H9 (cell line): ENCODE data around the gene KRTAP12-3. TPM values are rescaled to one million over a fixed set of nuclear protein-coding genes. Genes with fewer than 3 reads are reported as not detected.
A peak's percentile ranks its signal among the peaks of the same experiment; 100 is the strongest.

Experiments used
- DNase-seq: peaks from one replicate; pipeline ENCODE4 v3.0.0-alpha.2; 2017
- H2AFZ ChIP-seq: one replicate; pipeline ENCODE4 v1.6.1; 2013; ENCODE audit warnings: mild to moderate bottlenecking, low read length, control low read depth, moderate library complexity
- H2AK5ac ChIP-seq: 2 replicates; pipeline ENCODE4 v1.6.1; 2013; ENCODE audit warnings: low read length, control low read depth, mixed read lengths; ENCODE audit not compliant: insufficient read length
- H2BK120ac ChIP-seq: one replicate; pipeline ENCODE4 v1.6.1; 2013; ENCODE audit warnings: low read depth, mild to moderate bottlenecking, low read length, control low read depth, inconsistent platforms; ENCODE audit not compliant: poor library complexity, severe bottlenecking
- H2BK12ac ChIP-seq: 2 replicates; pipeline ENCODE4 v1.6.1; 2013; ENCODE audit warnings: low read length, control low read depth, mixed read lengths, low read depth; ENCODE audit not compliant: insufficient read length
- H2BK15ac ChIP-seq: 2 replicates; pipeline ENCODE4 v1.6.1; 2013; ENCODE audit warnings: low read depth, low read length, control low read depth
- H2BK20ac ChIP-seq: one replicate; pipeline ENCODE4 v1.6.1; 2013; ENCODE audit warnings: low read depth, mild to moderate bottlenecking, low read length, control low read depth, inconsistent platforms; ENCODE audit not compliant: poor library complexity, severe bottlenecking
- H2BK5ac ChIP-seq: 2 replicates; pipeline ENCODE4 v1.6.1; 2013; ENCODE audit warnings: low read length, control low read depth, mixed read lengths; ENCODE audit not compliant: insufficient read length
- H3K14ac ChIP-seq: 2 replicates; pipeline ENCODE4 v1.6.1; 2013; ENCODE audit warnings: low read length, control low read depth; ENCODE audit not compliant: insufficient read depth
- H3K18ac ChIP-seq: 2 replicates; pipeline ENCODE4 v1.6.1; 2013; ENCODE audit warnings: low read depth, mild to moderate bottlenecking, mixed read lengths, low read length, control low read depth; ENCODE audit not compliant: insufficient read length
- H3K23ac ChIP-seq: 2 replicates; pipeline ENCODE4 v1.6.1; 2013; ENCODE audit warnings: low read length, control low read depth, mixed read lengths, low read depth; ENCODE audit not compliant: insufficient read length
- H3K23me2 ChIP-seq: 2 replicates; pipeline ENCODE4 v1.6.1; 2013; ENCODE audit warnings: low read depth, mild to moderate bottlenecking, mixed read lengths, low read length, control low read depth; ENCODE audit not compliant: insufficient read length, poor library complexity, severe bottlenecking
- H3K27ac ChIP-seq: 2 replicates; pipeline ENCODE4 v1.5.1; 2013; ENCODE audit warnings: low read length, control low read depth, mixed read lengths, low read depth; ENCODE audit not compliant: insufficient read length
- H3K27me3 ChIP-seq: 2 replicates; pipeline ENCODE4 v1.6.1; 2013; ENCODE audit warnings: low read length, control low read depth, inconsistent platforms; ENCODE audit not compliant: insufficient read depth
- H3K4ac ChIP-seq: 2 replicates; pipeline ENCODE4 v1.6.1; 2013; ENCODE audit warnings: low read depth, mild to moderate bottlenecking, control low read depth, inconsistent platforms, low read length, moderate library complexity
- H3K4me1 ChIP-seq: 2 replicates; pipeline ENCODE4 v1.6.1; 2013; ENCODE audit warnings: low read length, control low read depth, inconsistent platforms; ENCODE audit not compliant: insufficient read depth
- H3K4me2 ChIP-seq: 2 replicates; pipeline ENCODE4 v1.6.1; 2013; ENCODE audit warnings: low read length, control low read depth, mixed read lengths; ENCODE audit not compliant: insufficient read length, insufficient read depth
- H3K56ac ChIP-seq: 2 replicates; pipeline ENCODE4 v1.6.1; 2013; ENCODE audit warnings: low read depth, mild to moderate bottlenecking, mixed read lengths, low read length, control low read depth; ENCODE audit not compliant: insufficient read length
- H3K79me1 ChIP-seq: 2 replicates; pipeline ENCODE4 v1.6.1; 2013; ENCODE audit warnings: low read depth, mild to moderate bottlenecking, moderate library complexity, low read length, control low read depth, inconsistent platforms; ENCODE audit not compliant: insufficient read depth, poor library complexity, severe bottlenecking
- H3K79me2 ChIP-seq: 2 replicates; pipeline ENCODE4 v1.6.1; 2013; ENCODE audit warnings: low read length, control low read depth, inconsistent platforms; ENCODE audit not compliant: insufficient read depth
- H3K9ac ChIP-seq: 2 replicates; pipeline ENCODE4 v1.6.1; 2013; ENCODE audit warnings: low read length, control low read depth, mixed read lengths; ENCODE audit not compliant: insufficient read length; ENCODE audit errors: extremely low read depth
- H3K9me3 ChIP-seq: one replicate; pipeline ENCODE4 v1.6.1; 2013; ENCODE audit warnings: low read depth, low read length, inconsistent platforms; ENCODE audit not compliant: control insufficient read depth
- H3T11ph ChIP-seq: one replicate; pipeline ENCODE4 v1.6.1; 2013; ENCODE audit warnings: mild to moderate bottlenecking, low read length, control low read depth, inconsistent platforms
- H4K20me1 ChIP-seq: one replicate; pipeline ENCODE4 v1.6.1; 2013; ENCODE audit not compliant: control insufficient read depth, insufficient read length, insufficient read depth
- H4K5ac ChIP-seq: 2 replicates; pipeline ENCODE4 v1.6.1; 2013; ENCODE audit warnings: low read depth, mild to moderate bottlenecking, mixed read lengths, low read length, control low read depth; ENCODE audit not compliant: insufficient read length
- H4K8ac ChIP-seq: replicated peaks from 2 replicates; pipeline ENCODE4 v1.6.1; 2013; ENCODE audit warnings: low read length, control low read depth, mixed read lengths, low read depth; ENCODE audit not compliant: insufficient read length
- H4K91ac ChIP-seq: 2 replicates; pipeline ENCODE4 v1.6.1; 2013; ENCODE audit warnings: low read depth, mild to moderate bottlenecking, moderate library complexity, mixed read lengths, low read length, control low read depth; ENCODE audit not compliant: insufficient read length
- H3K27ac Mint-ChIP-seq, 3 experiments: 2 replicates in 2 of 3; 3 replicates in 1 of 3; pipeline ENCODE4 v1.8.0; 2020 to 2021; ENCODE audit warnings: mixed read lengths in 3 of 3, mild to moderate bottlenecking in 1 of 3, moderate library complexity in 1 of 3
- H3K27me3 Mint-ChIP-seq: 2 replicates; pipeline ENCODE4 v1.8.0; 2021; ENCODE audit warnings: low read depth, mild to moderate bottlenecking, moderate library complexity, mixed read lengths
- H3K36me3 Mint-ChIP-seq, 3 experiments: 2 replicates in 2 of 3; 3 replicates in 1 of 3; pipeline ENCODE4 v1.8.0; 2020 to 2021; ENCODE audit warnings: low read depth in 3 of 3, mixed read lengths in 3 of 3; ENCODE audit not compliant: insufficient read depth in 1 of 3
- H3K4me1 Mint-ChIP-seq, 2 experiments: 2 replicates each; pipeline ENCODE4 v1.8.0; 2020; ENCODE audit warnings: mixed read lengths in 2 of 2
- H3K4me3 Mint-ChIP-seq, 2 experiments: 2 replicates in 1 of 2; 3 replicates in 1 of 2; pipeline ENCODE4 v1.8.0; 2020 to 2021; ENCODE audit warnings: mild to moderate bottlenecking in 2 of 2, mixed read lengths in 2 of 2, moderate library complexity in 1 of 2
- H3K9me3 Mint-ChIP-seq, 2 experiments: 2 replicates in 1 of 2; 3 replicates in 1 of 2; pipeline ENCODE4 v1.8.0; 2020; ENCODE audit warnings: mild to moderate bottlenecking in 2 of 2, mixed read lengths in 2 of 2, moderate library complexity in 1 of 2
- WGBS: extraction: QIAGEN DNeasy Blood & Tissue Kit; methylation state at CpG from one replicate; pipeline ENCODE4 v1.1.7; 2013; ENCODE audit warnings: missing lambda C conversion rate, low lambda C conversion rate, mixed read lengths; ENCODE audit not compliant: insufficient read length; ENCODE audit errors: extremely low coverage; 5-methylcytosine and 5-hydroxymethylcytosine counted together
- total RNA-seq: library from RNA; stranded (reverse); gene quantifications from 2 replicates; pipeline ENCODE4 v1.2.1, GENCODE V29; 2021
- TF ChIP-seq, protein P1 (sequence below): fragments of 200-600 bp; sonication (generic); conservative IDR thresholded peaks from 3 replicates; pipeline ENCODE4 v1.8.0; 2021; ENCODE audit warnings: antibody characterized with exemption, mild to moderate bottlenecking

The KRTAP12-3 gene
- total RNA-seq, 1 experiment from 2014 or later, result not detected

DNA sequence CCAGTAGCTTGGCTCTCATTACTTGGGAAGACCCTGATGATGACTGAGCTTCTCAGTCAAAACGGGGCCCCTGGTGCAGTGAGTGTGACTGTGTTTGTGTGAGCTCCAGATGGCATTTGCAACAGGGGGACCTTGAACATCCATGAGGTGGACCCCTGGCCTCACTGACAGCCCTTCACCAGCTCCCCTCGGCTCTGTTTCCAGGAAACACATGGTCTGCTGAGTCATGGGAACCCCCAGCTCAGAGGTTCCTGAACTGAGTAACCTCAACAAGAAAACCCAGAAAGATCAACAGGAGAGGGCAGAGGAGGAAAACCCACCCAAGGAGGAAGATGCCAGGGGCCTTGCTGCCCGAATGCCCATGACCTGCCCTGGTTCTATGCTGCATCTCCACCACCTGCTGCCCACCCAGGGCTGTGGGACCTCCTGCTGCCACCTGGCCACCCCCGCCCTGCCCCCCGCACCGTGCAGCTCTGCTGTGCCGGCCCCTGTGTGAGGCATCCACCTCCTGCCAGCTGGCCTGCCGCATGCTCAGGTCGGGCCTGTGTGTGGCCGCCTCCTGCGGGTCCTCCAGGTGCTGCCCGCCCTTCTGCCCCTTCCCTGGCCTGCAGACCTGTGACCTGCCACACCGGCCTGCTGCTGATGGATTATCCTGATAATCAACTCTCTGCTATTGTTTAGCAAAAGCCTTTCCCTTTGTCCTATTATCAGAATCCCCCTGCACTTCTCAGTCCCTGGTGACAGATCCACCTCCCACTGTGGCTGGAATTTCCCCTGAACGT, 28.5 kb downstream of the KRTAP12-3 start:
- Histone ChIP-seq H3K27me3 (no peaks in the 10 kb centered on the region), H2BK12ac (no peak overlapping the region), H3K9me3 (no peaks in the 10 kb centered on the region), H2AK5ac (no peak overlapping the region), H3K18ac (no peak overlapping the region), H3K14ac (no peak overlapping the region), H3K27ac (no peak overlapping the region), H3K56ac (no peak overlapping the region), H3K23ac (no peak overlapping the region), H3K4me1 (peaks cover 5% of the 10 kb centered on the region; the same call in 1 of the 2 replicates), H3T11ph (no peak overlapping the region), H2BK15ac (no peak overlapping the region), H4K8ac (no peak overlapping the region), H3K79me1 (no peaks in the 10 kb centered on the region), H3K23me2 (no peaks in the 10 kb centered on the region), H2AFZ (no peak overlapping the region), H2BK5ac (no peak overlapping the region), H3K4ac (no peak overlapping the region), H4K20me1 (no peaks in the 10 kb centered on the region), H2BK20ac (no peak overlapping the region), H3K9ac (no peak overlapping the region), H2BK120ac (no peak overlapping the region), H4K91ac (no peak overlapping the region), H4K5ac (no peak overlapping the region), H3K4me2 (no peak overlapping the region), H3K79me2 (no peaks in the 10 kb centered on the region)
- H3K4me1 Mint-ChIP-seq, result peaks cover 28 to 31% of the 10 kb centered on the region in 2 experiments
- H3K36me3 Mint-ChIP-seq, result no peaks in the 10 kb centered on the region; a peak in 1 of 7 replicates
- H3K27ac Mint-ChIP-seq, result peak overlapping the region; percentile 7 to 86 (median 55); a peak in 3 of 7 replicates
- peaks cover 0 to 4% of the 10 kb centered on the region in 2 experiments; a peak in 2 of 5 replicates for H3K9me3 Mint-ChIP-seq
- peak; percentile 56 for DNase-seq
- no CpG with 5 or more reads among the region's 14 CpGs for WGBS
- H3K4me3 Mint-ChIP-seq, result peak overlapping the region in 1 of 2 experiments; percentile 37; a peak in 2 of 5 replicates
- peaks cover 32% of the 10 kb centered on the region for H3K27me3 Mint-ChIP-seq
- TF ChIP-seq, protein P1, sequence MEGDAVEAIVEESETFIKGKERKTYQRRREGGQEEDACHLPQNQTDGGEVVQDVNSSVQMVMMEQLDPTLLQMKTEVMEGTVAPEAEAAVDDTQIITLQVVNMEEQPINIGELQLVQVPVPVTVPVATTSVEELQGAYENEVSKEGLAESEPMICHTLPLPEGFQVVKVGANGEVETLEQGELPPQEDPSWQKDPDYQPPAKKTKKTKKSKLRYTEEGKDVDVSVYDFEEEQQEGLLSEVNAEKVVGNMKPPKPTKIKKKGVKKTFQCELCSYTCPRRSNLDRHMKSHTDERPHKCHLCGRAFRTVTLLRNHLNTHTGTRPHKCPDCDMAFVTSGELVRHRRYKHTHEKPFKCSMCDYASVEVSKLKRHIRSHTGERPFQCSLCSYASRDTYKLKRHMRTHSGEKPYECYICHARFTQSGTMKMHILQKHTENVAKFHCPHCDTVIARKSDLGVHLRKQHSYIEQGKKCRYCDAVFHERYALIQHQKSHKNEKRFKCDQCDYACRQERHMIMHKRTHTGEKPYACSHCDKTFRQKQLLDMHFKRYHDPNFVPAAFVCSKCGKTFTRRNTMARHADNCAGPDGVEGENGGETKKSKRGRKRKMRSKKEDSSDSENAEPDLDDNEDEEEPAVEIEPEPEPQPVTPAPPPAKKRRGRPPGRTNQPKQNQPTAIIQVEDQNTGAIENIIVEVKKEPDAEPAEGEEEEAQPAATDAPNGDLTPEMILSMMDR, result peak; percentile 40; the same call in 2 of the 3 replicates
